ENCODE data around the gene RND3.

GRCh38 chr2:150484006-150484405 is 3.5 kb downstream of the RND3 start:
- TF ChIP-seq, protein P1, sequence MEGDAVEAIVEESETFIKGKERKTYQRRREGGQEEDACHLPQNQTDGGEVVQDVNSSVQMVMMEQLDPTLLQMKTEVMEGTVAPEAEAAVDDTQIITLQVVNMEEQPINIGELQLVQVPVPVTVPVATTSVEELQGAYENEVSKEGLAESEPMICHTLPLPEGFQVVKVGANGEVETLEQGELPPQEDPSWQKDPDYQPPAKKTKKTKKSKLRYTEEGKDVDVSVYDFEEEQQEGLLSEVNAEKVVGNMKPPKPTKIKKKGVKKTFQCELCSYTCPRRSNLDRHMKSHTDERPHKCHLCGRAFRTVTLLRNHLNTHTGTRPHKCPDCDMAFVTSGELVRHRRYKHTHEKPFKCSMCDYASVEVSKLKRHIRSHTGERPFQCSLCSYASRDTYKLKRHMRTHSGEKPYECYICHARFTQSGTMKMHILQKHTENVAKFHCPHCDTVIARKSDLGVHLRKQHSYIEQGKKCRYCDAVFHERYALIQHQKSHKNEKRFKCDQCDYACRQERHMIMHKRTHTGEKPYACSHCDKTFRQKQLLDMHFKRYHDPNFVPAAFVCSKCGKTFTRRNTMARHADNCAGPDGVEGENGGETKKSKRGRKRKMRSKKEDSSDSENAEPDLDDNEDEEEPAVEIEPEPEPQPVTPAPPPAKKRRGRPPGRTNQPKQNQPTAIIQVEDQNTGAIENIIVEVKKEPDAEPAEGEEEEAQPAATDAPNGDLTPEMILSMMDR (tag by site-specific recombination; IDR thresholded peaks at IDR 0.05) = no peak
- TF ChIP-seq ZNF140 (tag by site-specific recombination; IDR thresholded peaks at IDR 0.05) (no peak), ZNF335 (tag by site-specific recombination; conservative IDR thresholded peaks at IDR 0.05) (no peak), ZNF76 (tag by site-specific recombination; IDR thresholded peaks at IDR 0.05; ENCODE audit: borderline replicate concordance, low read depth) (no peak), MYNN (tag by site-specific recombination; IDR thresholded peaks at IDR 0.05; ENCODE audit: borderline replicate concordance) (no peak), ZNF274 (IDR thresholded peaks at IDR 0.05; ENCODE audit: low read length) (no peak), ZNF274 (tag by site-specific recombination; IDR thresholded peaks at IDR 0.05; ENCODE audit: borderline replicate concordance) (no peak), ZBTB26 (tag by site-specific recombination; optimal IDR thresholded peaks at IDR 0.05) (no peak), ZNF169 (tag by site-specific recombination; IDR thresholded peaks at IDR 0.05) (no peak), ZFP41 (tag by site-specific recombination; IDR thresholded peaks at IDR 0.05; ENCODE audit: borderline replicate concordance) (no peak), SETDB1 (IDR thresholded peaks at IDR 0.05; ENCODE audit: insufficient read length, low read length) (no peak), ZNF350 (tag by site-specific recombination; IDR thresholded peaks at IDR 0.05) (no peak)
- TF ChIP-seq, protein P2, sequence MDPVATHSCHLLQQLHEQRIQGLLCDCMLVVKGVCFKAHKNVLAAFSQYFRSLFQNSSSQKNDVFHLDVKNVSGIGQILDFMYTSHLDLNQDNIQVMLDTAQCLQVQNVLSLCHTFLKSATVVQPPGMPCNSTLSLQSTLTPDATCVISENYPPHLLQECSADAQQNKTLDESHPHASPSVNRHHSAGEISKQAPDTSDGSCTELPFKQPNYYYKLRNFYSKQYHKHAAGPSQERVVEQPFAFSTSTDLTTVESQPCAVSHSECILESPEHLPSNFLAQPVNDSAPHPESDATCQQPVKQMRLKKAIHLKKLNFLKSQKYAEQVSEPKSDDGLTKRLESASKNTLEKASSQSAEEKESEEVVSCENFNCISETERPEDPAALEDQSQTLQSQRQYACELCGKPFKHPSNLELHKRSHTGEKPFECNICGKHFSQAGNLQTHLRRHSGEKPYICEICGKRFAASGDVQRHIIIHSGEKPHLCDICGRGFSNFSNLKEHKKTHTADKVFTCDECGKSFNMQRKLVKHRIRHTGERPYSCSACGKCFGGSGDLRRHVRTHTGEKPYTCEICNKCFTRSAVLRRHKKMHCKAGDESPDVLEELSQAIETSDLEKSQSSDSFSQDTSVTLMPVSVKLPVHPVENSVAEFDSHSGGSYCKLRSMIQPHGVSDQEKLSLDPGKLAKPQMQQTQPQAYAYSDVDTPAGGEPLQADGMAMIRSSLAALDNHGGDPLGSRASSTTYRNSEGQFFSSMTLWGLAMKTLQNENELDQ (tag by site-specific recombination; IDR thresholded peaks at IDR 0.05; ENCODE audit: low read depth) = no peak
- TF ChIP-seq, protein P3, sequence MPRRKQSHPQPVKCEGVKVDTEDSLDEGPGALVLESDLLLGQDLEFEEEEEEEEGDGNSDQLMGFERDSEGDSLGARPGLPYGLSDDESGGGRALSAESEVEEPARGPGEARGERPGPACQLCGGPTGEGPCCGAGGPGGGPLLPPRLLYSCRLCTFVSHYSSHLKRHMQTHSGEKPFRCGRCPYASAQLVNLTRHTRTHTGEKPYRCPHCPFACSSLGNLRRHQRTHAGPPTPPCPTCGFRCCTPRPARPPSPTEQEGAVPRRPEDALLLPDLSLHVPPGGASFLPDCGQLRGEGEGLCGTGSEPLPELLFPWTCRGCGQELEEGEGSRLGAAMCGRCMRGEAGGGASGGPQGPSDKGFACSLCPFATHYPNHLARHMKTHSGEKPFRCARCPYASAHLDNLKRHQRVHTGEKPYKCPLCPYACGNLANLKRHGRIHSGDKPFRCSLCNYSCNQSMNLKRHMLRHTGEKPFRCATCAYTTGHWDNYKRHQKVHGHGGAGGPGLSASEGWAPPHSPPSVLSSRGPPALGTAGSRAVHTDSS (tag by site-specific recombination; IDR thresholded peaks at IDR 0.05) = no peak
